Forelimb muscle (tissue), 1 donor: Measurements from ENCODE around the gene DUSP2. TPM values are rescaled to one million over a fixed set of nuclear protein-coding genes. Genes with fewer than 3 reads are reported as not detected.
"Not testable (repeated sequence)": the region's sequence is repeated elsewhere in the genome, so short reads cannot be mapped to it uniquely, and the experiment has no call there.

ENCODE experiments used
- DNase-seq: peaks from one replicate; pipeline ENCODE4 v3.0.0-alpha.2; 2013; ENCODE audit warnings: low read depth
- polyA plus RNA-seq: library from polyadenylated mRNA; unstranded; fragments of 120-200 nt; gene quantifications from one replicate; pipeline ENCODE4 v1.2.1, GENCODE V29; 2013; ENCODE audit not compliant: insufficient read length

DUSP2 gene
- polyA plus RNA-seq, 1 donor: 3.6 TPM

- no peak for DNase-seq
These were observed 18.2 kb upstream of the DUSP2 start for GRCh38 chr2:96163415-96163767.

GRCh38 chr2:96161898-96162297 is 16.7 kb upstream of the DUSP2 start:
- DNase-seq: no peak

- DNase-seq: not testable (repeated sequence)
These were observed 15.1 kb upstream of the DUSP2 start for GRCh38 chr2:96160366-96160765.

- no peak for DNase-seq
These were observed 14.0 kb upstream of the DUSP2 start for GRCh38 chr2:96159084-96159830.

GRCh38 chr2:96158554-96158940 is 13.3 kb upstream of the DUSP2 start:
- DNase-seq: no peak

GRCh38 chr2:96157649-96158553 is 12.7 kb upstream of the DUSP2 start:
- DNase-seq: no peak

GRCh38 chr2:96156926-96157648 is 11.8 kb upstream of the DUSP2 start:
- no peak for DNase-seq

- no peak for DNase-seq
These were observed 11.0 kb upstream of the DUSP2 start for GRCh38 chr2:96156011-96156820.

- DNase-seq: no peak
These were observed 9.5 kb upstream of the DUSP2 start for GRCh38 chr2:96154506-96155380.

GRCh38 chr2:96153991-96154431 is 8.8 kb upstream of the DUSP2 start:
- DNase-seq: no peak

GRCh38 chr2:96153291-96153713 is 8.1 kb upstream of the DUSP2 start:
- no peak for DNase-seq

- DNase-seq: no peak
These were observed 7.3 kb upstream of the DUSP2 start for GRCh38 chr2:96152304-96153161.

GRCh38 chr2:96151595-96152303 is 6.5 kb upstream of the DUSP2 start:
- no peak for DNase-seq

- no peak for DNase-seq
These were observed 5.8 kb upstream of the DUSP2 start for GRCh38 chr2:96150791-96151594.

GRCh38 chr2:96150007-96150640 is 4.9 kb upstream of the DUSP2 start:
- no peak for DNase-seq

- no peak for DNase-seq
These were observed 3.4 kb upstream of the DUSP2 start for GRCh38 chr2:96148410-96149217.
